ENCODE measurements around the gene RAD51B. TPM values are rescaled to one million over a fixed set of nuclear protein-coding genes. Genes with fewer than 3 reads are reported as not detected.

Gene RAD51B
- total RNA-seq, 1 donor from 2014 or later, result 5.3 TPM

- no peak for FAIRE-seq
- DNase-seq (ENCODE audit: low spot score in 2 of 2), result no peak
Observed at GRCh38 chr14:68703093-68703492, 883.5 kb downstream of the RAD51B start.

GRCh38 chr14:68704736-68705720 lies 885.4 kb downstream of the RAD51B start:
- FAIRE-seq (no peak), DNase-seq (ENCODE audit: low spot score in 2 of 2) (no peak)

GRCh38 chr14:68705741-68706283 lies 886.2 kb downstream of the RAD51B start:
- no peak for DNase-seq (ENCODE audit: low spot score in 2 of 2)
- no peak for FAIRE-seq

GRCh38 chr14:68707482-68707881 lies 887.9 kb downstream of the RAD51B start:
- FAIRE-seq, result no peak

GRCh38 chr14:68708343-68708742 lies 888.8 kb downstream of the RAD51B start:
- no peak for FAIRE-seq
- DNase-seq (ENCODE audit: low spot score in 2 of 2), result no peak

More at GRCh38 chr14:68707482-68707881, 887.9 kb downstream of the RAD51B start:
- DNase-seq (ENCODE audit: low spot score in 2 of 2), result no peak

- no peak for DNase-seq (ENCODE audit: low spot score in 2 of 2)
- no peak for FAIRE-seq
Observed at GRCh38 chr14:68709007-68709406, 889.4 kb downstream of the RAD51B start.

GRCh38 chr14:68710776-68711175 lies 891.2 kb downstream of the RAD51B start:
- DNase-seq (ENCODE audit: low spot score in 2 of 2), result no peak
- no peak for FAIRE-seq

- no peak for FAIRE-seq
- no peak for DNase-seq (ENCODE audit: low spot score in 2 of 2)
Observed at GRCh38 chr14:68711561-68712309, 892.2 kb downstream of the RAD51B start.

- DNase-seq (ENCODE audit: low spot score in 2 of 2) (no peak), FAIRE-seq (no peak)
Observed at GRCh38 chr14:68712703-68713370, 893.3 kb downstream of the RAD51B start.

GRCh38 chr14:68713782-68714181 lies 894.2 kb downstream of the RAD51B start:
- FAIRE-seq, result no peak
- DNase-seq (ENCODE audit: low spot score in 2 of 2), result no peak

GRCh38 chr14:68714991-68715924 lies 895.7 kb downstream of the RAD51B start:
- DNase-seq (ENCODE audit: low spot score in 2 of 2), result no peak
- no peak for FAIRE-seq

- FAIRE-seq, result no peak
- DNase-seq (ENCODE audit: low spot score in 2 of 2), result no peak
Observed at GRCh38 chr14:68716698-68717097, 897.1 kb downstream of the RAD51B start.

GRCh38 chr14:68718023-68718990 lies 898.7 kb downstream of the RAD51B start:
- FAIRE-seq, result no peak
- no peak for DNase-seq (ENCODE audit: low spot score in 2 of 2)

GRCh38 chr14:68719634-68720384 lies 900.2 kb downstream of the RAD51B start:
- DNase-seq (ENCODE audit: low spot score in 2 of 2) (no peak), FAIRE-seq (no peak)

GRCh38 chr14:68722186-68722585 lies 902.6 kb downstream of the RAD51B start:
- no peak for DNase-seq (ENCODE audit: low spot score in 2 of 2)
- no peak for FAIRE-seq

GRCh38 chr14:68722968-68723566 lies 903.5 kb downstream of the RAD51B start:
- DNase-seq (ENCODE audit: low spot score in 2 of 2) (no peak), FAIRE-seq (no peak)

- no peak for FAIRE-seq
- DNase-seq (ENCODE audit: low spot score in 2 of 2), result no peak
Observed at GRCh38 chr14:68723808-68724268, 904.3 kb downstream of the RAD51B start.
